H9 (cell line): ENCODE results near the gene HS6ST3. TPM values are rescaled to one million over a fixed set of nuclear protein-coding genes. Genes with fewer than 3 reads are reported as not detected.

ENCODE experiments used
- DNase-seq: peaks from one replicate; pipeline ENCODE4 v3.0.0-alpha.2; 2017
- H2AFZ ChIP-seq: one replicate; pipeline ENCODE4 v1.6.1; 2013; ENCODE audit warnings: mild to moderate bottlenecking, low read length, control low read depth, moderate library complexity
- H2AK5ac ChIP-seq: 2 replicates; pipeline ENCODE4 v1.6.1; 2013; ENCODE audit warnings: low read length, control low read depth, mixed read lengths; ENCODE audit not compliant: insufficient read length
- H2BK120ac ChIP-seq: one replicate; pipeline ENCODE4 v1.6.1; 2013; ENCODE audit warnings: low read depth, mild to moderate bottlenecking, low read length, control low read depth, inconsistent platforms; ENCODE audit not compliant: poor library complexity, severe bottlenecking
- H2BK12ac ChIP-seq: 2 replicates; pipeline ENCODE4 v1.6.1; 2013; ENCODE audit warnings: low read length, control low read depth, mixed read lengths, low read depth; ENCODE audit not compliant: insufficient read length
- H2BK15ac ChIP-seq: 2 replicates; pipeline ENCODE4 v1.6.1; 2013; ENCODE audit warnings: low read depth, low read length, control low read depth
- H2BK20ac ChIP-seq: one replicate; pipeline ENCODE4 v1.6.1; 2013; ENCODE audit warnings: low read depth, mild to moderate bottlenecking, low read length, control low read depth, inconsistent platforms; ENCODE audit not compliant: poor library complexity, severe bottlenecking
- H2BK5ac ChIP-seq: 2 replicates; pipeline ENCODE4 v1.6.1; 2013; ENCODE audit warnings: low read length, control low read depth, mixed read lengths; ENCODE audit not compliant: insufficient read length
- H3K14ac ChIP-seq: 2 replicates; pipeline ENCODE4 v1.6.1; 2013; ENCODE audit warnings: low read length, control low read depth; ENCODE audit not compliant: insufficient read depth
- H3K18ac ChIP-seq: 2 replicates; pipeline ENCODE4 v1.6.1; 2013; ENCODE audit warnings: low read depth, mild to moderate bottlenecking, mixed read lengths, low read length, control low read depth; ENCODE audit not compliant: insufficient read length
- H3K23ac ChIP-seq: 2 replicates; pipeline ENCODE4 v1.6.1; 2013; ENCODE audit warnings: low read length, control low read depth, mixed read lengths, low read depth; ENCODE audit not compliant: insufficient read length
- H3K23me2 ChIP-seq: 2 replicates; pipeline ENCODE4 v1.6.1; 2013; ENCODE audit warnings: low read depth, mild to moderate bottlenecking, mixed read lengths, low read length, control low read depth; ENCODE audit not compliant: insufficient read length, poor library complexity, severe bottlenecking
- H3K27ac ChIP-seq: 2 replicates; pipeline ENCODE4 v1.5.1; 2013; ENCODE audit warnings: low read length, control low read depth, mixed read lengths, low read depth; ENCODE audit not compliant: insufficient read length
- H3K27me3 ChIP-seq: 2 replicates; pipeline ENCODE4 v1.6.1; 2013; ENCODE audit warnings: low read length, control low read depth, inconsistent platforms; ENCODE audit not compliant: insufficient read depth
- H3K4ac ChIP-seq: 2 replicates; pipeline ENCODE4 v1.6.1; 2013; ENCODE audit warnings: low read depth, mild to moderate bottlenecking, control low read depth, inconsistent platforms, low read length, moderate library complexity
- H3K4me1 ChIP-seq: 2 replicates; pipeline ENCODE4 v1.6.1; 2013; ENCODE audit warnings: low read length, control low read depth, inconsistent platforms; ENCODE audit not compliant: insufficient read depth
- H3K4me2 ChIP-seq: 2 replicates; pipeline ENCODE4 v1.6.1; 2013; ENCODE audit warnings: low read length, control low read depth, mixed read lengths; ENCODE audit not compliant: insufficient read length, insufficient read depth
- H3K56ac ChIP-seq: 2 replicates; pipeline ENCODE4 v1.6.1; 2013; ENCODE audit warnings: low read depth, mild to moderate bottlenecking, mixed read lengths, low read length, control low read depth; ENCODE audit not compliant: insufficient read length
- H3K79me1 ChIP-seq: 2 replicates; pipeline ENCODE4 v1.6.1; 2013; ENCODE audit warnings: low read depth, mild to moderate bottlenecking, moderate library complexity, low read length, control low read depth, inconsistent platforms; ENCODE audit not compliant: insufficient read depth, poor library complexity, severe bottlenecking
- H3K79me2 ChIP-seq: 2 replicates; pipeline ENCODE4 v1.6.1; 2013; ENCODE audit warnings: low read length, control low read depth, inconsistent platforms; ENCODE audit not compliant: insufficient read depth
- H3K9ac ChIP-seq: 2 replicates; pipeline ENCODE4 v1.6.1; 2013; ENCODE audit warnings: low read length, control low read depth, mixed read lengths; ENCODE audit not compliant: insufficient read length; ENCODE audit errors: extremely low read depth
- H3K9me3 ChIP-seq: one replicate; pipeline ENCODE4 v1.6.1; 2013; ENCODE audit warnings: low read depth, low read length, inconsistent platforms; ENCODE audit not compliant: control insufficient read depth
- H3T11ph ChIP-seq: one replicate; pipeline ENCODE4 v1.6.1; 2013; ENCODE audit warnings: mild to moderate bottlenecking, low read length, control low read depth, inconsistent platforms
- H4K20me1 ChIP-seq: one replicate; pipeline ENCODE4 v1.6.1; 2013; ENCODE audit not compliant: control insufficient read depth, insufficient read length, insufficient read depth
- H4K5ac ChIP-seq: 2 replicates; pipeline ENCODE4 v1.6.1; 2013; ENCODE audit warnings: low read depth, mild to moderate bottlenecking, mixed read lengths, low read length, control low read depth; ENCODE audit not compliant: insufficient read length
- H4K8ac ChIP-seq: replicated peaks from 2 replicates; pipeline ENCODE4 v1.6.1; 2013; ENCODE audit warnings: low read length, control low read depth, mixed read lengths, low read depth; ENCODE audit not compliant: insufficient read length
- H4K91ac ChIP-seq: 2 replicates; pipeline ENCODE4 v1.6.1; 2013; ENCODE audit warnings: low read depth, mild to moderate bottlenecking, moderate library complexity, mixed read lengths, low read length, control low read depth; ENCODE audit not compliant: insufficient read length
- H3K27ac Mint-ChIP-seq, 3 experiments: 2 replicates in 2 of 3; 3 replicates in 1 of 3; pipeline ENCODE4 v1.8.0; 2020 to 2021; ENCODE audit warnings: mixed read lengths in 3 of 3, mild to moderate bottlenecking in 1 of 3, moderate library complexity in 1 of 3
- H3K27me3 Mint-ChIP-seq: 2 replicates; pipeline ENCODE4 v1.8.0; 2021; ENCODE audit warnings: low read depth, mild to moderate bottlenecking, moderate library complexity, mixed read lengths
- H3K36me3 Mint-ChIP-seq, 3 experiments: 2 replicates in 2 of 3; 3 replicates in 1 of 3; pipeline ENCODE4 v1.8.0; 2020 to 2021; ENCODE audit warnings: low read depth in 3 of 3, mixed read lengths in 3 of 3; ENCODE audit not compliant: insufficient read depth in 1 of 3
- H3K4me1 Mint-ChIP-seq, 2 experiments: 2 replicates each; pipeline ENCODE4 v1.8.0; 2020; ENCODE audit warnings: mixed read lengths in 2 of 2
- H3K4me3 Mint-ChIP-seq, 2 experiments: 2 replicates in 1 of 2; 3 replicates in 1 of 2; pipeline ENCODE4 v1.8.0; 2020 to 2021; ENCODE audit warnings: mild to moderate bottlenecking in 2 of 2, mixed read lengths in 2 of 2, moderate library complexity in 1 of 2
- H3K9me3 Mint-ChIP-seq, 2 experiments: 2 replicates in 1 of 2; 3 replicates in 1 of 2; pipeline ENCODE4 v1.8.0; 2020; ENCODE audit warnings: mild to moderate bottlenecking in 2 of 2, mixed read lengths in 2 of 2, moderate library complexity in 1 of 2
- CTCF ChIP-seq: fragments of 200-600 bp; sonication (generic); conservative IDR thresholded peaks from 3 replicates; pipeline ENCODE4 v1.8.0; 2021; ENCODE audit warnings: antibody characterized with exemption, mild to moderate bottlenecking
- total RNA-seq: library from RNA; stranded (reverse); gene quantifications from 2 replicates; pipeline ENCODE4 v1.2.1, GENCODE V29; 2021

HS6ST3 gene
- total RNA-seq, 1 experiment from 2014 or later = 0.44 TPM

- Histone ChIP-seq H3K4me2 (no peak overlapping the region), H3K23ac (no peak overlapping the region), H3K79me2 (no peaks in the 10 kb centered on the region), H3T11ph (no peak overlapping the region), H2BK5ac (no peak overlapping the region), H2AK5ac (no peak overlapping the region), H3K56ac (no peak overlapping the region), H3K4me1 (no peaks in the 10 kb centered on the region), H4K20me1 (no peaks in the 10 kb centered on the region), H3K18ac (no peak overlapping the region), H2AFZ (no peak overlapping the region), H3K79me1 (no peaks in the 10 kb centered on the region), H3K27me3 (no peaks in the 10 kb centered on the region), H3K9ac (no peak overlapping the region), H4K91ac (no peak overlapping the region), H3K14ac (no peak overlapping the region), H2BK15ac (no peak overlapping the region), H3K4ac (no peak overlapping the region), H2BK12ac (no peak overlapping the region), H3K9me3 (no peaks in the 10 kb centered on the region), H2BK20ac (no peak overlapping the region), H4K8ac (no peak overlapping the region), H2BK120ac (no peak overlapping the region), H4K5ac (no peak overlapping the region), H3K23me2 (no peaks in the 10 kb centered on the region), H3K27ac (no peak overlapping the region)
- Mint-ChIP-seq H3K36me3 (no peaks in the 10 kb centered on the region), H3K4me3 (no peak overlapping the region), H3K27me3 (no peaks in the 10 kb centered on the region), H3K9me3 (no peaks in the 10 kb centered on the region), H3K27ac (no peak overlapping the region), H3K4me1 (no peaks in the 10 kb centered on the region)
- no peak for TF ChIP-seq CTCF
- DNase-seq = no peak
Measured at GRCh38 chr13:96749825-96750224, 659.9 kb downstream of the HS6ST3 start.
